GM20431 (cell line): ENCODE results near the gene AGAP1.

Experiments used
- in situ Hi-C: fragments of 300-500 bp; cut with MseI, MboI; formaldehyde crosslinking; loops from one replicate; pipeline ENCODE4 v1.15.0; 2020; ENCODE audit warnings: low sequenced_read_pairs; ENCODE audit not compliant: unreplicated experiment

Gene AGAP1

DNA sequence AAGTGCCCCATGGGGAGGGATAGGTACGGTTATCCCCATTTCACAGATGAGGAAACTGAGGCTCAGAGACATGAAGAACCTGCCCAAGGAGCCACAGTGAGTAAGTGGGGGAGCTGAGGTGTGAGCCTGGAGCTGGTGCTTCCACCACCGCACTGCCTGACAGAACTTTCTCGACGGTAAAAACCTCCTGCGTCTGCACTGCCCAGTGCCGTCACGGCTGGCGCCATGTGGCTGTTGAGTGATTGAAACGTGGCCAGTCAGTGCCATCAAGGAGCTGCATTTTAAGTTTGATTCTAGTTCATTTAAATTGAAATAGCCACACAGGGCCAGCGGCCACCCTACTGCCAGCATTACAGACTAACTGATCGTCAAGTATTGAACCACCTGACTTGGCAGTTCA lies 217.1 kb downstream of the AGAP1 start:
- in situ Hi-C loops, result no loop called here

GRCh38 chr2:235711527-235711926 lies 217.7 kb downstream of the AGAP1 start:
- in situ Hi-C loops, result no loop called here

DNA sequence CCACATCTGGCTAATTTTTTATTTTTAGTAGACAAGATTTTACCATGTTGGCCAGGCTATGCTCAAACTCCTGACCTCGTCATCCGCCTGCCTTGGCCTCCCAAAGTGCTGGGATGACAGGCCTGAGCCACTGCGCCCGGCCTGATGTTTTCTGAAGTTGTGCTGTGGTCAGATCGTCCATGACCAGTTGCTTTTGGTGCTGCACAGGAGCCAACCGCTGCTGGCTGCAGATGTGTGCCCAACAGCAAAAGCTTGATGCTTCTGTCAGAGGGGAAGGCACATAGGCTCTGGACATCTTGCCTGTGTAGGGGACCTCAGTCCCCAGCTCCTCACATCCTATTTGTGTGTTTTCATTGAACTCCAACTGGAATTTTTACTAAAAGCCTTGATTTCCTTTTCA lies 218.3 kb downstream of the AGAP1 start:
- in situ Hi-C loops, result no loop called here

DNA sequence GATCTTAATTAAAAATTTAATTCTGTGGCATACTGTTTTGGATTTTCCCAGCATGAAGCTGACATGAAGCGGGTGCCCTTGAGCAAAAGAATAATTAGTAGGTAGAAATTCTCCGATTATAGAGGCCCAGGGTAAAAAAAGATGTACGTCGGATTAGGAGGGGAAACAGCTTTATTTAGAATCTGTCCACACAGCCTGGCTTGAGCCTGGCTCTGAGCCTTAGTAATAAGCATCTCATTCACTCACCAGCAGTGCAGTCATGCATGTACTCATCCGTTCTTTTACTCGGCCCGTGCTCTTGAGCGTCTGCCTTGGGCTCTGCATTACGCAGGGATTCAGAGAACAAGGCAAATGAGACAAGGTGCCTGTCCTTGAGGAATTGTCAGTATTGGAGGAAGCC lies 219.3 kb downstream of the AGAP1 start:
- in situ Hi-C loops, result no loop called here

- in situ Hi-C loops, result no loop called here
These were observed 221.8 kb downstream of the AGAP1 start for GRCh38 chr2:235715601-235716000.

- in situ Hi-C loops, result no loop called here
These were observed 223.1 kb downstream of the AGAP1 start for GRCh38 chr2:235716875-235717496.

GRCh38 chr2:235719146-235719942 lies 225.5 kb downstream of the AGAP1 start:
- in situ Hi-C loops, result no loop called here

GRCh38 chr2:235721625-235722024 lies 227.8 kb downstream of the AGAP1 start:
- in situ Hi-C loops, result no loop called here

DNA sequence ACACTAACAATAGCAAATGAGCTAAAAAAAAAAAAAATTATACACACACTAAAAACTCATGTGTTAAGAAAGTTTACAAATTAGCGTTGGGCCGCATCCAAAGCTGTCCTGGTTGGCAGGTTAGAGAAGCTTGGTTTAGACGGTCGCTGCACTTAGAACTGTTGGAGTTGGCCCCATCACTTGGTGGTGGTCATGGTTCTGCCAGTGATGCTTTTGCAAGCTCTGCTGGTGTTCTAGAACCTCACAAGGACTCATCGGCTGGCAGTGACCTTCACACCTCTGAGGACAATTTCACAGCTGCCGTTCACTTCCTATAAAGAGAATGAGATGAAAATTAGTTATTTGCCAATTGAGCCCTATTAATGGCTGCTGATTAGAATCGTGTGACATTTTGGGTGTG lies 229.0 kb downstream of the AGAP1 start:
- in situ Hi-C loops, result no loop called here

DNA sequence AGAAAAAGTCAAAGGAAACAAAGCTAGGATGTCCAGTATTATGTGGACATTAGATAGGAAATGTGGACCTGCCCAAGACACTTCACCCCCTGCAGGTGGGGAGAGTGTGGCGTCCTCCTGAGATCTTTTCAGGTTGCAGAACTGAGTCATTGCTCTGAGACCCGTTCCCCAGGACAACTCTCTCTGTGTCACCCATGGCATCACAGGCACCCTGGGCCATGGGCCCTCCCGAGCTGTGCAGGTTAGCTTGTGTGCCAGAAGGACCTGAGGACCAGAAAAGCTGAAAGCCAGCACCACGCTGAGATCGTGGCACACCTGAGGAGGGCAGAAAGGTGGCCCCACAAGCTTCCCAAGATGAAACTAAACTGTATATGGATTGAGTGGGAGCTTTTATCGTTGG lies 229.5 kb downstream of the AGAP1 start:
- in situ Hi-C loops, result no loop called here

GRCh38 chr2:235723811-235724465 lies 230.1 kb downstream of the AGAP1 start:
- in situ Hi-C loops, result no loop called here

GRCh38 chr2:235725016-235725489 lies 231.2 kb downstream of the AGAP1 start:
- in situ Hi-C loops, result no loop called here

- in situ Hi-C loops, result no loop called here
These were observed 232.0 kb downstream of the AGAP1 start for GRCh38 chr2:235725841-235726240.

- in situ Hi-C loops, result no loop called here
These were observed 232.7 kb downstream of the AGAP1 start for GRCh38 chr2:235726554-235726953.

DNA sequence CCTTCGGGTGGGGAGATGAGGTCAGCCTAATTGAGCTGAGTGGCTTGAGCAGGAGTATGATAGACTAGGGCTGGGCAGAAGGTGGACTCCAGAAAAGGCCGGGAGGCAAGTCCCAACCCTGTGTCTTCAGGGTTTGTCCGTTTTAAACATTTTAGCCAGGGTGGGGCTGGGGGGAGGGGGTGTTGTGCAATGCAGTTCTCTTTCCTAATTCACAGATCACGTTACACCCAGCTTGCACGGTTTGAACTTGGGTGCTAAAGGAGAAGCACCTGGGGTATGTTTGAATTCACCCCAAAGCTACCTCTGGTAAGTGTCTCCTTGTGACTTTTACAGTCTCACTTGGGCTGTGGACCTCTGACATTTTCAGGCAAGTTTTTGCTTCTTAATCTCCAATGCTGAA lies 233.3 kb downstream of the AGAP1 start:
- in situ Hi-C loops, result no loop called here

GRCh38 chr2:235727891-235728799 lies 234.3 kb downstream of the AGAP1 start:
- in situ Hi-C loops, result no loop called here

DNA sequence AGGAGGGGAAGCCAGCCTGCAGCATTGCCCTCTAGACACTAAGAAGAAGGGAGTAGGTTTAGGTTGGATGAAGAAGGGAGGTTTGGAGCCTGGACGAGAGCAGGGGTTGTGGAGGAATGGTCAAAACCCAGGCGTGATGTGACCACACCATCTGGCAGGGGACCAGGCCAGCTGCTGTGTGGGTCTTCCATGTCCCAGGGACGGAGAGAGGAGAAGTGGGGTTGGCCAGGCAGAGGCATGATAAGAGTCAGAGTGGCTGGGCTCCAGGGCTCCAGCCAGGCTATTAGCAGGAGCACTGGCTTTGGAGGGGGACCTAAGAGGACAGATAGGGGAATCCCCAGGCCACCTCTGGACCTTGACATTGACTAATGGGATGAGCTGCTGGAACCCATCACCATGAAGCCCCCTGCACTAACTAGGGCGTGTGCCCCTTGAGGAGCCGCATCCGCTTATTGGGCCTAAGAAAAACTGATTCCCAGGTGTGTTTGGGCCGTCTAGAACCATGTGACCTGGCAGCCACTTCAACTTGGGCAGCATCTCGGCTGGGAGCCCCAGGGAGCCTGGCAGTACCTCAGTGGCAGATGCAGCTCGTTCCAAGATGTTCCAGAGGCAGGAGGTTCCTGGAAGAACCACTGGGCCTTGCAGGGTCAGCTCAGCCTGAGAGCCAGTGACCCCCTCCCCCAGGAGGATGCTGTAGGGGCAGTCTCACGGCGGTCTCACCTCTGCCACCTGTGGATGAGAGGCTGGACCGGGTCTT lies 235.1 kb downstream of the AGAP1 start:
- in situ Hi-C loops, result no loop called here

DNA sequence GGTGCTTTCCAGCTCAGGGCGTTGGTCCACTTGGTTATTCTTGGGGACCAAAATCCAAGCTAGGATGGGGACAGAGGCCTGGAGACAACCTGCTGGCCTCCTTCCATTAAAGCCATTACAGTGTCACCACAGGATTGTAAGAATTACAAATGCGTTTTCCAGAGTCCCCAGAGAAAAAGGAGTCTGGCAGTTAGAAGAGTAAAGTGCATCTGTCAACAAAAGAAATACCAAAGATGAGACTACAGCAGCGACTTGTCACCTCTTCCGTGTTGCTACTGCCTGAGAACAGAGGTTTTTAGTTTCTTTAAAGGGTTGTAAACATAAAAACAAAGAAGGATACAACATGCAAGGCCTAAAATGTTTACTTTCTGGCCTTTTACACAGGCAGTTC lies 235.7 kb downstream of the AGAP1 start:
- in situ Hi-C loops, result no loop called here

GRCh38 chr2:235730115-235730514 lies 236.3 kb downstream of the AGAP1 start:
- in situ Hi-C loops, result no loop called here
